H1 (cell line): ENCODE data around the gene TIMM10B. TPM values are rescaled to one million over a fixed set of nuclear protein-coding genes. Genes with fewer than 3 reads are reported as not detected.

ENCODE experiments used
- ASH2L ChIP-seq: fragments of 200-600, 300-600 bp; sonication (generic); IDR thresholded peaks from one replicate; pipeline ENCODE4 v1.7.1; 2017; ENCODE audit warnings: low read length
- EZH2 ChIP-seq: fragments of 200-600 bp; sonication (generic); IDR thresholded peaks from 2 replicates; pipeline ENCODE4 v1.7.1; 2012; ENCODE audit warnings: low read depth, mild to moderate bottlenecking, moderate library complexity, low read length, inconsistent platforms; ENCODE audit not compliant: severe bottlenecking
- GTF2F1 ChIP-seq: IDR thresholded peaks from 2 replicates; pipeline ENCODE4 v1.6.1; 2012; ENCODE audit warnings: low read depth, low read length, improper control_type of control experiment, borderline replicate concordance
- RNF2 ChIP-seq: fragments of 200-900, 300-1000 bp; sonication (generic); IDR thresholded peaks from 2 replicates; pipeline ENCODE4 v1.7.1; 2016; ENCODE audit warnings: borderline replicate concordance, low read depth, mild to moderate bottlenecking, antibody characterized with exemption, low read length; ENCODE audit not compliant: poor library complexity, severe bottlenecking; ENCODE audit errors: missing control alignments
- TEAD4 ChIP-seq: IDR thresholded peaks from 2 replicates; pipeline ENCODE4 v1.6.1; 2012; ENCODE audit warnings: low read depth, low read length, inconsistent platforms, mixed read lengths
- polyA plus RNA-seq, 7 experiments: library from polyadenylated mRNA; depleted of rRNA in 3 of 7; stranded (reverse) in 5 of 7; unstranded in 2 of 7; fragments of >200 nt in 5 of 7; fragments of 200-250 nt in 2 of 7; gene quantifications; 1 replicate in 5 of 7; 2 replicates in 1 of 7; 4 replicates in 1 of 7; pipeline versions ENCODE4 v1.2.1 to v1.2.3, GENCODE V29; 2011 to 2013; ENCODE audit warnings: missing spikeins in 2 of 7, mixed read lengths in 2 of 7
- total RNA-seq: library from RNA; stranded (reverse); fragmentation: NEBNext Ultra II Directional; extraction: Animal tissue kit (Norgen Biotek cat#: 25700); gene quantifications from 2 replicates; pipeline ENCODE4 v1.2.1, GENCODE V29; 2021

The TIMM10B gene
- total and polyA plus RNA-seq, 2 of the 8 experiments (the other 6 are each of a cell fraction or from before 2014, with no cell fraction given) = 38.2 to 47.8 TPM

- TF ChIP-seq GTF2F1 (no peak), RNF2 (no peak), TEAD4 (no peak), ASH2L (no peak), EZH2 (no peak)
Measured at GRCh38 chr11:6485661-6486060, 4.4 kb downstream of the TIMM10B start (continued).
